ENCODE results near the gene TM4SF5.

TM4SF5 gene

DNA sequence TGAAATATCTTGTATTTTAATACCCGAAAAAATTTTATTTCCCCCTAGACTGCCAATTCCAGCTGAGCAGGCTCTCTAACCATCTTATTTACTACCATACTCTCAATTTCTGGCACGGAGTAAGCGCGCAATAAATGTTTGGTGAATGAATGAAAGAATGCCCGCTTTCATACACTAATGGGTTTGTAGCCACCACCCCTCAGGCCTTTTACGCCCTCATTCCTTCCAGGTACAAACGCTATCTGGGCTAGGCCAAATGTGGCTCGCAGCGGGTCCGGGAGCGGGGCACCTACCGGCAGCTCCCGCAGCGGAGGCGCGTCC, 34.7 kb downstream of the TM4SF5 start:
- intact Hi-C loops (cut with DNase I; ENCODE audit: low total_unique reads) = no loop called here
- peaks cover 0 to 25% (median 18%) of the 10 kb centered on the region in 4 donors for H3K4me1 ChIP-seq
- no peaks in the 10 kb centered on the region for H3K27me3 ChIP-seq
- H3K36me3 ChIP-seq = peaks cover 0 to 26% (median 6%) of the 10 kb centered on the region in 3 donors
- TF ChIP-seq, protein P1, sequence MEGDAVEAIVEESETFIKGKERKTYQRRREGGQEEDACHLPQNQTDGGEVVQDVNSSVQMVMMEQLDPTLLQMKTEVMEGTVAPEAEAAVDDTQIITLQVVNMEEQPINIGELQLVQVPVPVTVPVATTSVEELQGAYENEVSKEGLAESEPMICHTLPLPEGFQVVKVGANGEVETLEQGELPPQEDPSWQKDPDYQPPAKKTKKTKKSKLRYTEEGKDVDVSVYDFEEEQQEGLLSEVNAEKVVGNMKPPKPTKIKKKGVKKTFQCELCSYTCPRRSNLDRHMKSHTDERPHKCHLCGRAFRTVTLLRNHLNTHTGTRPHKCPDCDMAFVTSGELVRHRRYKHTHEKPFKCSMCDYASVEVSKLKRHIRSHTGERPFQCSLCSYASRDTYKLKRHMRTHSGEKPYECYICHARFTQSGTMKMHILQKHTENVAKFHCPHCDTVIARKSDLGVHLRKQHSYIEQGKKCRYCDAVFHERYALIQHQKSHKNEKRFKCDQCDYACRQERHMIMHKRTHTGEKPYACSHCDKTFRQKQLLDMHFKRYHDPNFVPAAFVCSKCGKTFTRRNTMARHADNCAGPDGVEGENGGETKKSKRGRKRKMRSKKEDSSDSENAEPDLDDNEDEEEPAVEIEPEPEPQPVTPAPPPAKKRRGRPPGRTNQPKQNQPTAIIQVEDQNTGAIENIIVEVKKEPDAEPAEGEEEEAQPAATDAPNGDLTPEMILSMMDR (IDR thresholded peaks at IDR 0.05) = no peak
- peak overlapping the region; percentile 67 to 71 for H3K27ac ChIP-seq
- no peak for DNase-seq
- peak overlapping the region; percentile 89 to 94 for H3K4me3 ChIP-seq
- H3K9me3 ChIP-seq = no peaks in the 10 kb centered on the region

DNA sequence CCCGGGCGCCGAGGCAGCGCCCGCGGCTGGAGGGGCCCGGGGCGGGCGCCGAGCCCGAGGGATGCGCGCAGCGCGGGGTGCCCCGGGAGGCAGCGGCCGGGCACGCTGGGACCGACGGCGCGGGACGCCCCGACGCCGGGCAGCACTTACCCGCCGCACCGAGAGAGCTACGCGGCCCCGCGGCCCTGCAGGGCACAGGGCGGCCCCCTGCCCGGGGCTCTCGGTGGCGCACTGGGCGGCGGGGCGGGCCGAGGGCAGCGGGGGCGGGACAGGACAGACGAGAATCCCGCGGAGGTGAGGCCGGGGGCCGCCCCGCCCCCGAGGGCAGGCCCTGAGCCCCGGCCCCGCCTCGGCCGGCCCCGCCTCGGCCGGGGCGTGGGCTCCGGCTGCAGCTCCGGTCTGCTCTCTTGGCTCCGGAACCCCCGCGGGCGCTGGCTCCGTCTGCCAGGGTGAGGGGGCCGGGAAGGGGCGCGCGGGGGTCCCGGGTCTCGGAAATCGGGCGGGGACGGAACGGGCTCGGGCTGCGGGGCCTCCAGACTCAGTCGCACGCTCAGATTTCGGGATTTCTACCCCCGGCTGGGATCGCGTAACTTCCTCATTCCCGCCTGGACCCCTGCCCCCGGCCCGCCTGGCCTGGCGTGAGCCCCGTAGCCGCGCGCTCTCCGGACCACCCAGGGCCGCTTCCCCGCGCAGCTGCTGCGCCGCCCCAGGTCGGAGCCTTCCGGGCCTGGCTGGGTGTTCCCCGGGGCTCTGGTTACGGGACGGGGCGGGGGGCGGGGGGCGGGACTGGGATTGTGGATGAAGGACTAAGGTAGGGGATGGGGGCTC, 35.3 kb downstream of the TM4SF5 start, which contains the start of gene PLD2:
PLD2 (plus strand) TSS at position 376 of the 828 bp plus-strand sequence. CDS start 621 bp downstream, outside the sequence.
- peaks cover 0 to 31% (median 6%) of the 10 kb centered on the region in 3 donors for H3K36me3 ChIP-seq
- peaks cover 0 to 25% (median 18%) of the 10 kb centered on the region in 4 donors for H3K4me1 ChIP-seq
- DNase-seq = peak; percentile 85 to 89
- no peaks in the 10 kb centered on the region for H3K27me3 ChIP-seq
- TF ChIP-seq, protein P1 (IDR thresholded peaks at IDR 0.05) = no peak
- intact Hi-C loops (cut with DNase I; ENCODE audit: low total_unique reads) = no loop called here
- peak within 1 kb of the TSS; percentile 67 to 71 for H3K27ac ChIP-seq
- no peaks in the 10 kb centered on the region for H3K9me3 ChIP-seq
- H3K4me3 ChIP-seq = peak within 1 kb of the TSS; percentile 89 to 94

DNA sequence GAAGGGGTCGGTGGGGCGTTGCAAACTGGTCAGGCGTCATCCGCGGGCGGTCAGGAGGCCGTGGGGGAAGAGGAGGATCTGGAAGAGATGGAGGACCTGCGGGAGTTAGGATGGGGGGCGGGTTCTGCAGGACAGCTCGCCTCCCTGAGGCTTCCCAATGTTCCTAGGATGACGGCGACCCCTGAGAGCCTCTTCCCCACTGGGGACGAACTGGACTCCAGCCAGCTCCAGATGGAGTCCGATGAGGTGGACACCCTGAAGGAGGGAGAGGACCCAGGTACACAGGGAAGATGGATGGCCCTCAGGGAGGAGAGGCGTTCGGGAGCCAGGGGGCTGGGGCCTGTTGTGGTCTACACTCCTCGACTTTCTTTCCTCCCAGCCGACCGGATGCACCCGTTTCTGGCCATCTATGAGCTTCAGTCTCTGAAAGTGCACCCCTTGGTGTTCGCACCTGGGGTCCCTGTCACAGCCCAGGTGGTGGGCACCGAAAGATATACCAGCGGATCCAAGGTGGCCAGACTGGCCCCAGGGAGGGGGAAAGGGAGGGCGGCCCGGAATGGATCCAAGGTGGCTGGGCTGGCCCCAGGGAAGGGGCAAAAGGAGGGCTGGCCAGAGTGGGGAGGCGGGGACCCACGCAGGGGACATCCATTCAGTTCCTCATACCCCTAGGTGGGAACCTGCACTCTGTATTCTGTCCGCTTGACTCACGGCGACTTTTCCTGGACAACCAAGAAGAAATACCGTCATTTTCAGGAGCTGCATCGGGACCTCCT, 36.1 kb downstream of the TM4SF5 start:
- H3K36me3 ChIP-seq = peaks cover 0 to 31% (median 6%) of the 10 kb centered on the region in 3 donors
- TF ChIP-seq, protein P1 (IDR thresholded peaks at IDR 0.05) = no peak
- intact Hi-C loops (cut with DNase I; ENCODE audit: low total_unique reads) = no loop called here
- H3K27me3 ChIP-seq = no peaks in the 10 kb centered on the region
- DNase-seq = no peak
- peaks cover 0 to 25% (median 18%) of the 10 kb centered on the region in 4 donors for H3K4me1 ChIP-seq
- peak overlapping the region; percentile 89 to 94 for H3K4me3 ChIP-seq
- peak overlapping the region; percentile 67 to 71 for H3K27ac ChIP-seq
- H3K9me3 ChIP-seq = no peaks in the 10 kb centered on the region

DNA sequence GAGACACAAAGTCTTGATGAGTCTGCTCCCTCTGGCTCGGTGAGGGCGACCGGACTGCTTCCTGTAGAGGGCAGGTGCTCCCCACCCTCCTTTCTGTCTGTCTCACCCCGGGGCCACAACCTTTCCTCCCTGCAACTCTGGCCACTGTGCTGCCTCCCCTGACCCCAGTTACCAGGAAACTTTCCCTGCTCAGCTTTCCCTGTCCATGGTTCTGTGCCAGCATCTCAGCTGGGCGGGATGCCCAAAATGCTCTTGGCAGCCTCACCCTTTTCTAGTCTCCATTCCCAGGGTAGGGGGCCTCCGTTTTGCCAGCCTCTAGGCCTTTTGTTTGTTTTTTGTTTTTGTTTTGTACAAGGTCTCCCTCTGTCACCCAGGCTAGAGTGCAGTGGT, 36.7 kb downstream of the TM4SF5 start:
- Histone ChIP-seq H3K27ac (no peak overlapping the region), H3K36me3 (peaks cover 0 to 31% (median 6%) of the 10 kb centered on the region in 3 donors), H3K4me1 (peaks cover 0 to 25% (median 18%) of the 10 kb centered on the region in 4 donors), H3K9me3 (no peaks in the 10 kb centered on the region), H3K4me3 (peak overlapping the region in 1 of 2 donors; percentile 89), H3K27me3 (no peaks in the 10 kb centered on the region)
- DNase-seq = peak in 1 of 2 donors; percentile 80
- intact Hi-C loops (cut with DNase I; ENCODE audit: low total_unique reads) = no loop called here
- TF ChIP-seq, protein P1 (IDR thresholded peaks at IDR 0.05) = no peak

DNA sequence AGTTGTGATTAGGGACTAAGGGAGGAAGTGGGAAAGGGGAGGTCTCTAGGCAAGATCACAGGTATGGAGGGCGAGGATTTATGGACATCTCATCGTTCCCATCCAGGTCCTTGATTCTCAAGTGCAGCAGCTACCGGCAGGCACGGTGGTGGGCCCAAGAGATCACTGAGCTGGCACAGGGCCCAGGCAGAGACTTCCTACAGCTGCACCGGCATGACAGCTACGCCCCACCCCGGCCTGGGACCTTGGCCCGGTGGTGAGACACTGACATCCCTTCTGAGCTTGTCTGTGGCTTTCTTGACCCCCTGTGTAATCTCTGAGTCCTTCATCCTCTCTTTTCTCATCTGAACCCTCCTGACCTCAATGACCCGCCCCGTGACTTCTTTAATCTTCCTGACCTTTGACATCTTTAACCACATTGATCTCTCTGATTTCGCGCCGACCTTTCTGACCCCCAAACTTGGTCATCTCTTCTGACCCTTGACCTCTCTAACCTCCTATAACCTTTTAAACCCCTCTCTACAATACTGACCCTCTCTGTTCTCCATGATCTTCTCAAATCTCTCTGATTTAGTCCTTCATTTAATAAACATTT, 39.1 kb downstream of the TM4SF5 start:
- intact Hi-C loops (cut with DNase I; ENCODE audit: low total_unique reads) = no loop called here
- Histone ChIP-seq H3K27ac (no peak overlapping the region), H3K27me3 (no peaks in the 10 kb centered on the region), H3K36me3 (peaks cover 0 to 48% (median 14%) of the 10 kb centered on the region in 3 donors), H3K4me3 (no peak overlapping the region), H3K4me1 (peaks cover 0 to 24% (median 18%) of the 10 kb centered on the region in 4 donors), H3K9me3 (no peaks in the 10 kb centered on the region)
- TF ChIP-seq, protein P1 (IDR thresholded peaks at IDR 0.05) = no peak
- DNase-seq = no peak

Data from tibial artery (tissue), 4 donors.